Neutrophil (primary cell): ENCODE results near the gene SSBP3.

Source experiments
- H3K27ac ChIP-seq: fragments of 200-600 bp; sonication (generic); 2 replicates; pipeline ENCODE4 v1.5.1; 2016; ENCODE audit warnings: mild to moderate bottlenecking, moderate library complexity
- H3K27me3 ChIP-seq: fragments of 200-600 bp; sonication (generic); 2 replicates; pipeline ENCODE4 v1.6.0; 2016; ENCODE audit warnings: mild to moderate bottlenecking
- H3K36me3 ChIP-seq: fragments of 200-600 bp; sonication (generic); 2 replicates; pipeline ENCODE4 v1.5.1; 2017
- H3K4me1 ChIP-seq, 2 experiments: fragments of 200-600 bp in 1 of 2; sonication (generic) in 1 of 2; 1 replicate in 1 of 2; 2 replicates in 1 of 2; pipeline versions ENCODE4 v1.5.1 to v1.6.1; 2013 to 2016; ENCODE audit warnings: low read depth in 1 of 2, low read length in 1 of 2, mild to moderate bottlenecking in 1 of 2, moderate library complexity in 1 of 2; ENCODE audit not compliant: control insufficient read depth in 1 of 2, insufficient read depth in 1 of 2
- H3K4me3 ChIP-seq, 2 experiments: fragments of 200-600 bp in 1 of 2; sonication (generic) in 1 of 2; 1 replicate in 1 of 2; 2 replicates in 1 of 2; pipeline ENCODE4 v1.5.1; 2013 to 2016; ENCODE audit warnings: low read depth in 1 of 2, low read length in 1 of 2, mild to moderate bottlenecking in 1 of 2, moderate library complexity in 1 of 2
- H3K9me3 ChIP-seq: fragments of 200-600 bp; sonication (generic); 2 replicates; pipeline ENCODE4 v1.5.1; 2016
- TF ChIP-seq, protein P1 (sequence below): fragments of 200-600 bp; sonication (generic); IDR thresholded peaks from 2 replicates; pipeline ENCODE4 v1.5.1; 2016; ENCODE audit warnings: antibody characterized with exemption

The SSBP3 gene

DNA sequence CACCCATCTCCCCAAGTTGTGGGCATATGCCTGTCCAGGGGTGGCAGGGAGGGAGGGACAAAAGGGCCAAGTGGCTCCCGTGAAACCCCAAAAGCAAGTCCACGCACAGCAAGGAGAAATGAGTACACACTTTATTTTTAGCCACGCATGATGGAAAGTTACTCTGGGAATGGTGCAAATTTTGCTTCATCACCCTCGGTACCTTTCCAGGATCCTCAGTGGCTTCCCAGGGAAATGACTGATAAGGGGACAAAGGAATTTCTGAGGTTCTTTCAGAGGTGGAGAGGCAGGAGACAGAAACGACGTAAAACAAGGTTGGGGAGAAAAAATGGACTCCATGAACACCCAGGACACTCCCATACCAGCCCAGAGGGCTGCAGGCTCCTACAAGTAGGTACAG lies 65.8 kb downstream of the SSBP3 start:
- Histone ChIP-seq H3K4me1 (peaks cover 7 to 9% of the 10 kb centered on the region in 2 experiments), H3K27ac (no peak overlapping the region), H3K9me3 (no peaks in the 10 kb centered on the region), H3K27me3 (no peaks in the 10 kb centered on the region), H3K4me3 (no peak overlapping the region), H3K36me3 (no peaks in the 10 kb centered on the region)
- TF ChIP-seq, protein P1, sequence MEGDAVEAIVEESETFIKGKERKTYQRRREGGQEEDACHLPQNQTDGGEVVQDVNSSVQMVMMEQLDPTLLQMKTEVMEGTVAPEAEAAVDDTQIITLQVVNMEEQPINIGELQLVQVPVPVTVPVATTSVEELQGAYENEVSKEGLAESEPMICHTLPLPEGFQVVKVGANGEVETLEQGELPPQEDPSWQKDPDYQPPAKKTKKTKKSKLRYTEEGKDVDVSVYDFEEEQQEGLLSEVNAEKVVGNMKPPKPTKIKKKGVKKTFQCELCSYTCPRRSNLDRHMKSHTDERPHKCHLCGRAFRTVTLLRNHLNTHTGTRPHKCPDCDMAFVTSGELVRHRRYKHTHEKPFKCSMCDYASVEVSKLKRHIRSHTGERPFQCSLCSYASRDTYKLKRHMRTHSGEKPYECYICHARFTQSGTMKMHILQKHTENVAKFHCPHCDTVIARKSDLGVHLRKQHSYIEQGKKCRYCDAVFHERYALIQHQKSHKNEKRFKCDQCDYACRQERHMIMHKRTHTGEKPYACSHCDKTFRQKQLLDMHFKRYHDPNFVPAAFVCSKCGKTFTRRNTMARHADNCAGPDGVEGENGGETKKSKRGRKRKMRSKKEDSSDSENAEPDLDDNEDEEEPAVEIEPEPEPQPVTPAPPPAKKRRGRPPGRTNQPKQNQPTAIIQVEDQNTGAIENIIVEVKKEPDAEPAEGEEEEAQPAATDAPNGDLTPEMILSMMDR = no peak

GRCh38 chr1:54339126-54339525 lies 67.1 kb downstream of the SSBP3 start:
- Histone ChIP-seq H3K4me1 (peaks cover 7 to 10% of the 10 kb centered on the region in 2 experiments), H3K36me3 (no peaks in the 10 kb centered on the region), H3K27ac (no peak overlapping the region), H3K4me3 (no peak overlapping the region), H3K9me3 (no peaks in the 10 kb centered on the region), H3K27me3 (no peaks in the 10 kb centered on the region)
- TF ChIP-seq, protein P1 = no peak

DNA sequence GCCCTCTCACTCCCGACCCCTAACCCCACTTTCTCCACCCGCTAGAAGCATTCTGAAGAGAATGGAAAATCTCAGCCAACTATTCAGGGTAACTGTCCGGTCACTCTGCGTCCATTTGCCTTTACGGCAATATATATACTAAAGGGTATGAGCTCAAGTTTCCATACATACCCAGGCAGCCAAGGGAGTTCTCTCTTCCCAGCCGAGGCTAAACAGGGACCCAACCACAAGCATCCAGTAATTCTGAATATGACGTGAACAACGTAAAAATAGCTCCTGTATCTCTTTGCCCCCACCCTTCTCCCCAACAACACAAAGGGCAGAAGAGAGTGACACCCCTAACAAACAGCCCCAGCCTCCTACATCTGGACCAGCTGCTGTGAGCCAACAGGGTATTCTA lies 67.7 kb downstream of the SSBP3 start:
- TF ChIP-seq, protein P1 = no peak
- peaks cover 7 to 10% of the 10 kb centered on the region in 2 experiments for H3K4me1 ChIP-seq
- H3K4me3 ChIP-seq = no peak overlapping the region
- no peaks in the 10 kb centered on the region for H3K27me3 ChIP-seq
- no peaks in the 10 kb centered on the region for H3K9me3 ChIP-seq
- H3K36me3 ChIP-seq = no peaks in the 10 kb centered on the region
- no peak overlapping the region for H3K27ac ChIP-seq

DNA sequence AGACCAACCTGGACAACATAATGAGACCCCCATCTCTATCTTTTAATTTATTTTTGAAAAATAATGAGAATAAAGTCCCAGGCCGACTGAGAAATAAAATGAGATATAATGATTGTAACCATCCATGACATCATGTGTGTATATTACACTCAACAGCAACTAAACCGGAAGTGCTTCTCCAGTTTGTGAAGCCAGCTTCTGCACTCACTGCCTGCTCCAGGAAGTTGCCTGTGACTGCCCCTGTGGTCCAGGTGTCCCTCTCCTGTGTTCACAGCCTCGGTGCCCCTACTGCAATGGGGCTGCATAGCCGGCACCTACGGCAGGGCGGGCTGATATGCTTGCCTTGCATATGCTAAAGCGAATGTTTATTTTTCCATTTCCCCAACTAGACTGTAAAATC lies 68.3 kb downstream of the SSBP3 start:
- Histone ChIP-seq H3K27me3 (no peaks in the 10 kb centered on the region), H3K36me3 (no peaks in the 10 kb centered on the region), H3K4me3 (no peak overlapping the region), H3K4me1 (peaks cover 7 to 10% of the 10 kb centered on the region in 2 experiments), H3K27ac (no peak overlapping the region), H3K9me3 (no peaks in the 10 kb centered on the region)
- TF ChIP-seq, protein P1 = no peak

DNA sequence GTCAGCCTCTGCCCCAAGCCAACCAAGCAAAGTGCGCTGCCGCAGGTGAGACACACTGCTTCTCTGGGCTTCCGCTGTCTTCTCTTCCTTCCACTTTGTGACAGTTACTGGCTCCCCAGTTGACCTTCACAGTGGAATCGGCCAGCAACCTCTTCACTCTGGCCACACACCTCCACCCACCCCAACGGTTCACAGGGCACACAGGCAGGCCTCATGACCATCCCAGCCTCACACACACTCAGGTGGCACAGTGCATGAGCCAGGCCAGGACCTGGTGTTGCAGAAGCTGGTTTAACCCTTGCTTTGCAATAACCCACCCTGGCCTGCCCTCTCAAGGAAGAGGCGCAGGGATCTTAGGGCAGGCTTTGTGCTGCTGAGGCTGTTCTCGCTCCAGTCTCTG lies 69.2 kb downstream of the SSBP3 start:
- no peak overlapping the region for H3K4me3 ChIP-seq
- no peak overlapping the region for H3K27ac ChIP-seq
- TF ChIP-seq, protein P1 = no peak
- H3K9me3 ChIP-seq = no peaks in the 10 kb centered on the region
- no peaks in the 10 kb centered on the region for H3K27me3 ChIP-seq
- no peaks in the 10 kb centered on the region for H3K36me3 ChIP-seq
- H3K4me1 ChIP-seq = peaks cover 7 to 10% of the 10 kb centered on the region in 2 experiments

- TF ChIP-seq, protein P1 = no peak
- Histone ChIP-seq H3K4me1 (peaks cover 10 to 11% of the 10 kb centered on the region in 2 experiments), H3K9me3 (no peaks in the 10 kb centered on the region), H3K27me3 (no peaks in the 10 kb centered on the region), H3K4me3 (no peak overlapping the region), H3K27ac (no peak overlapping the region), H3K36me3 (no peaks in the 10 kb centered on the region)
Measured at GRCh38 chr1:54336116-54336515, 70.1 kb downstream of the SSBP3 start.
